T-helper 22 cell (primary cell): ENCODE results near the gene KLK10.
"Not testable (repeated sequence)": the region's sequence is repeated elsewhere in the genome, so short reads cannot be mapped to it uniquely, and the experiment has no call there.

Source experiments
- DNase-seq: peaks from one replicate; pipeline ENCODE4 v3.0.0-alpha.2; 2020; ENCODE audit warnings: low read depth

KLK10 gene

GRCh38 chr19:51001515-51001914, 18.0 kb downstream of the KLK10 start, which contains the start of gene KLK8:
TSS of gene KLK8 (minus strand) at chr19:51001604. CDS start at chr19:51001167, 437 bp downstream.
- no peak for DNase-seq

- DNase-seq, result no peak
Measured at GRCh38 chr19:51000981-51001380, 18.5 kb downstream of the KLK10 start.

- no peak for DNase-seq
Measured at GRCh38 chr19:51000426-51000825, 19.1 kb downstream of the KLK10 start.

GRCh38 chr19:50998686-50999085, 20.8 kb downstream of the KLK10 start:
- no peak for DNase-seq

GRCh38 chr19:50998061-50998460, 21.4 kb downstream of the KLK10 start:
- no peak for DNase-seq

- no peak for DNase-seq
Measured at GRCh38 chr19:50994129-50994528, 25.4 kb downstream of the KLK10 start.

- DNase-seq, result no peak
Measured at GRCh38 chr19:50992666-50993035, 26.9 kb downstream of the KLK10 start.

- not testable (repeated sequence) for DNase-seq
Measured at GRCh38 chr19:50984416-50984815, 35.1 kb downstream of the KLK10 start.

- no peak for DNase-seq
Measured at GRCh38 chr19:50983625-50984292, 35.8 kb downstream of the KLK10 start, which contains the start of gene KLK7. TSS of gene KLK7 (minus strand) at chr19:50983917. CDS start at chr19:50982399, 1,518 bp downstream.

- DNase-seq, result no peak
Measured at GRCh38 chr19:50982186-50982585, 37.3 kb downstream of the KLK10 start.

GRCh38 chr19:50981587-50982146, 37.8 kb downstream of the KLK10 start:
- no peak for DNase-seq

GRCh38 chr19:50980208-50980607, 39.3 kb downstream of the KLK10 start:
- DNase-seq, result no peak

GRCh38 chr19:50979758-50980157, 39.8 kb downstream of the KLK10 start:
- DNase-seq, result no peak

GRCh38 chr19:50978772-50979390, 40.6 kb downstream of the KLK10 start:
- no peak for DNase-seq

GRCh38 chr19:50977626-50978025, 41.9 kb downstream of the KLK10 start:
- no peak for DNase-seq

- no peak for DNase-seq
Measured at GRCh38 chr19:50975766-50976165, 43.7 kb downstream of the KLK10 start.

- no peak for DNase-seq
Measured at GRCh38 chr19:50974702-50975556, 44.6 kb downstream of the KLK10 start.

GRCh38 chr19:50972795-50973376, 46.6 kb downstream of the KLK10 start:
- no peak for DNase-seq

GRCh38 chr19:50969810-50970209, 49.7 kb downstream of the KLK10 start:
- not testable (repeated sequence) for DNase-seq

GRCh38 chr19:50969413-50969760, 50.1 kb downstream of the KLK10 start, which contains the start of gene KLK6:
TSS of gene KLK6 (minus strand) at chr19:50969591. CDS start at chr19:50968104, 1,487 bp downstream.
- no peak for DNase-seq

- DNase-seq, result no peak
Measured at GRCh38 chr19:50968716-50969412, 50.6 kb downstream of the KLK10 start.
